Neural progenitor cell (in vitro differentiated cells): ENCODE data around the gene ADH5. TPM values are rescaled to one million over a fixed set of nuclear protein-coding genes. Genes with fewer than 3 reads are reported as not detected.

Experiments used
- DNase-seq: peaks from one replicate; pipeline ENCODE4 v3.0.0-alpha.2; 2016; ENCODE audit warnings: low spot score
- H2AFZ ChIP-seq: fragments of 200-600 bp; sonication (generic); replicated peaks from 2 replicates; pipeline ENCODE4 v1.6.1; 2016; ENCODE audit warnings: antibody characterized with exemption
- H3F3A ChIP-seq: fragments of 200-600 bp; sonication (generic); 2 replicates; pipeline ENCODE4 v1.6.1; 2016; ENCODE audit warnings: antibody characterized with exemption, low read depth
- H3K27ac ChIP-seq: fragments of 200-600 bp; sonication (generic); 2 replicates; pipeline ENCODE4 v1.5.1; 2016; ENCODE audit warnings: mild to moderate bottlenecking
- H3K27me3 ChIP-seq: fragments of 200-600 bp; sonication (generic); 2 replicates; pipeline ENCODE4 v1.6.1; 2016; ENCODE audit warnings: mild to moderate bottlenecking, moderate library complexity
- H3K36me3 ChIP-seq: fragments of 200-600 bp; sonication (generic); 2 replicates; pipeline ENCODE4 v1.5.1; 2016
- H3K4me1 ChIP-seq: fragments of 200-600 bp; sonication (generic); 2 replicates; pipeline ENCODE4 v1.6.1; 2016; ENCODE audit warnings: mixed run types
- H3K4me2 ChIP-seq: fragments of 200-600 bp; sonication (generic); 2 replicates; pipeline ENCODE4 v1.6.1; 2016
- H3K4me3 ChIP-seq: fragments of 200-600 bp; sonication (generic); 2 replicates; pipeline ENCODE4 v1.5.1; 2016
- H3K79me2 ChIP-seq: fragments of 200-600 bp; sonication (generic); 2 replicates; pipeline ENCODE4 v1.6.1; 2016; ENCODE audit warnings: low read depth
- H3K9ac ChIP-seq: fragments of 200-600 bp; sonication (generic); 2 replicates; pipeline ENCODE4 v1.6.1; 2016
- H3K9me3 ChIP-seq: fragments of 200-600 bp; sonication (generic); 2 replicates; pipeline ENCODE4 v1.5.1; 2016; ENCODE audit warnings: low read depth
- H4K20me1 ChIP-seq: fragments of 200-600 bp; sonication (generic); 2 replicates; pipeline ENCODE4 v1.6.1; 2016; ENCODE audit warnings: low read depth
- H3K27ac Mint-ChIP-seq: 3 replicates; pipeline ENCODE4 v1.8.0; 2021; ENCODE audit warnings: mixed read lengths
- H3K27me3 Mint-ChIP-seq: 2 replicates; pipeline ENCODE4 v1.8.0; 2022; ENCODE audit warnings: low read depth, mild to moderate bottlenecking, inconsistent platforms, moderate library complexity, mixed read lengths; ENCODE audit not compliant: insufficient read depth
- H3K36me3 Mint-ChIP-seq: 3 replicates; pipeline ENCODE4 v1.8.0; 2021; ENCODE audit warnings: mixed read lengths
- H3K4me1 Mint-ChIP-seq: 3 replicates; pipeline ENCODE4 v1.8.0; 2021; ENCODE audit warnings: mixed read lengths
- H3K4me3 Mint-ChIP-seq: 3 replicates; pipeline ENCODE4 v1.8.0; 2021; ENCODE audit warnings: mild to moderate bottlenecking, moderate library complexity, mixed read lengths
- H3K9me3 Mint-ChIP-seq: 3 replicates; pipeline ENCODE4 v1.8.0; 2020; ENCODE audit warnings: mixed read lengths
- CTCF ChIP-seq: fragments of 200-600 bp; sonication (generic); IDR thresholded peaks from 2 replicates; pipeline ENCODE4 v1.5.1; 2017; ENCODE audit warnings: antibody characterized with exemption, mild to moderate bottlenecking
- EZH2 ChIP-seq: fragments of 200-600 bp; sonication (generic); IDR thresholded peaks from 2 replicates; pipeline ENCODE4 v1.6.1; 2017; ENCODE audit warnings: antibody characterized with exemption, mild to moderate bottlenecking, moderate library complexity
- EZH2phosphoT487 ChIP-seq: fragments of 200-600 bp; sonication (generic); IDR thresholded peaks from 2 replicates; pipeline ENCODE4 v1.6.1; 2017; ENCODE audit warnings: antibody characterized with exemption
- total RNA-seq: library from RNA; depleted of rRNA; stranded (reverse); fragments of >200 nt; gene quantifications from 2 replicates; pipeline ENCODE4 v1.2.3, GENCODE V29; 2015; ENCODE audit warnings: low replicate concordance

The ADH5 gene
- total RNA-seq, 1 donor from 2014 or later = 473 TPM

GRCh38 chr4:99079625-99080295, 8.8 kb downstream of the ADH5 start:
- Histone ChIP-seq H3K79me2 (peaks cover 53% of the 10 kb centered on the region), H3K9ac (no peak overlapping the region), H3K4me2 (no peak overlapping the region), H3K4me3 (no peak overlapping the region), H3K36me3 (peaks cover 51% of the 10 kb centered on the region), H3K27ac (no peak overlapping the region), H2AFZ (no peak overlapping the region), H3K9me3 (no peaks in the 10 kb centered on the region), H4K20me1 (peaks cover 44% of the 10 kb centered on the region), H3K4me1 (no peaks in the 10 kb centered on the region), H3K27me3 (no peaks in the 10 kb centered on the region), H3F3A (no peaks in the 10 kb centered on the region)
- Mint-ChIP-seq H3K9me3 (no peaks in the 10 kb centered on the region), H3K4me1 (no peaks in the 10 kb centered on the region), H3K27me3 (no peaks in the 10 kb centered on the region), H3K36me3 (peaks cover 43% of the 10 kb centered on the region), H3K4me3 (no peak overlapping the region), H3K27ac (no peak overlapping the region)
- TF ChIP-seq EZH2phosphoT487 (no peak), EZH2 (no peak), CTCF (no peak)
- DNase-seq = no peak

GRCh38 chr4:99078931-99079624, 9.5 kb downstream of the ADH5 start:
- no peak overlapping the region for H3K27ac ChIP-seq
- no peak overlapping the region for H3K4me3 Mint-ChIP-seq
- no peaks in the 10 kb centered on the region for H3K27me3 Mint-ChIP-seq
- H3K4me1 ChIP-seq = no peaks in the 10 kb centered on the region
- no peak overlapping the region for H3K27ac Mint-ChIP-seq
- H4K20me1 ChIP-seq = peaks cover 44% of the 10 kb centered on the region
- H3K4me1 Mint-ChIP-seq = no peaks in the 10 kb centered on the region
- no peak overlapping the region for H2AFZ ChIP-seq
- peaks cover 43% of the 10 kb centered on the region for H3K36me3 Mint-ChIP-seq
- no peak for DNase-seq
- peaks cover 47% of the 10 kb centered on the region for H3K79me2 ChIP-seq
- peaks cover 1% of the 10 kb centered on the region for H3F3A ChIP-seq
- no peak overlapping the region for H3K4me3 ChIP-seq
- H3K36me3 ChIP-seq = peaks cover 45% of the 10 kb centered on the region
- no peaks in the 10 kb centered on the region for H3K9me3 ChIP-seq
- TF ChIP-seq EZH2phosphoT487 = no peak
- H3K27me3 ChIP-seq = no peaks in the 10 kb centered on the region
- no peak overlapping the region for H3K9ac ChIP-seq
- no peak overlapping the region for H3K4me2 ChIP-seq
- no peaks in the 10 kb centered on the region for H3K9me3 Mint-ChIP-seq

GRCh38 chr4:99078336-99078735, 10.3 kb downstream of the ADH5 start:
- H4K20me1 ChIP-seq = peaks cover 44% of the 10 kb centered on the region
- no peaks in the 10 kb centered on the region for H3K9me3 ChIP-seq
- no peaks in the 10 kb centered on the region for H3K27me3 Mint-ChIP-seq
- no peaks in the 10 kb centered on the region for H3K9me3 Mint-ChIP-seq
- peaks cover 50% of the 10 kb centered on the region for H3K36me3 ChIP-seq
- H3K4me1 Mint-ChIP-seq = no peaks in the 10 kb centered on the region
- no peak for DNase-seq
- no peak for TF ChIP-seq EZH2phosphoT487
- TF ChIP-seq EZH2 = no peak
- no peak for TF ChIP-seq CTCF
- no peak overlapping the region for H3K27ac Mint-ChIP-seq
- peaks cover 6% of the 10 kb centered on the region for H3F3A ChIP-seq
- no peaks in the 10 kb centered on the region for H3K4me1 ChIP-seq
- H2AFZ ChIP-seq = no peak overlapping the region
- H3K4me2 ChIP-seq = no peak overlapping the region
- no peak overlapping the region for H3K4me3 Mint-ChIP-seq
- H3K9ac ChIP-seq = no peak overlapping the region
- no peak overlapping the region for H3K4me3 ChIP-seq
- peaks cover 41% of the 10 kb centered on the region for H3K79me2 ChIP-seq
- H3K27ac ChIP-seq = no peak overlapping the region
- no peaks in the 10 kb centered on the region for H3K27me3 ChIP-seq
- H3K36me3 Mint-ChIP-seq = peaks cover 46% of the 10 kb centered on the region

GRCh38 chr4:99077177-99077576, 11.4 kb downstream of the ADH5 start:
- no peak overlapping the region for H3K9ac ChIP-seq
- TF ChIP-seq CTCF (no peak), EZH2phosphoT487 (no peak), EZH2 (no peak)
- no peaks in the 10 kb centered on the region for H3K4me1 ChIP-seq
- H2AFZ ChIP-seq = no peak overlapping the region
- no peaks in the 10 kb centered on the region for H3K27me3 ChIP-seq
- H3K27ac ChIP-seq = no peak overlapping the region
- H3K79me2 ChIP-seq = peaks cover 35% of the 10 kb centered on the region
- H3K36me3 ChIP-seq = peaks cover 58% of the 10 kb centered on the region
- no peak overlapping the region for H3K4me3 ChIP-seq
- H3K4me3 Mint-ChIP-seq = no peak overlapping the region
- no peaks in the 10 kb centered on the region for H3K9me3 ChIP-seq
- no peaks in the 10 kb centered on the region for H3K27me3 Mint-ChIP-seq
- no peak overlapping the region for H3K27ac Mint-ChIP-seq
- H3K4me1 Mint-ChIP-seq = no peaks in the 10 kb centered on the region
- peaks cover 6% of the 10 kb centered on the region for H3F3A ChIP-seq
- no peaks in the 10 kb centered on the region for H3K9me3 Mint-ChIP-seq
- peaks cover 34% of the 10 kb centered on the region for H4K20me1 ChIP-seq
- H3K4me2 ChIP-seq = no peak overlapping the region
- no peak for DNase-seq
- peaks cover 52% of the 10 kb centered on the region for H3K36me3 Mint-ChIP-seq
